IMR-90 (cell line): ENCODE results near the gene DTX3. TPM values are rescaled to one million over a fixed set of nuclear protein-coding genes. Genes with fewer than 3 reads are reported as not detected.

ENCODE experiments used
- ATAC-seq: fragments of 200-7000 bp; cut with Tn5 transposase; 2 replicates; pipeline ENCODE4 v1.9.1; 2020; ENCODE audit warnings: low read depth, mild to moderate bottlenecking, moderate library complexity
- BruUV-seq: library from RNA; stranded (reverse); fragments of 400-500 nt; replicated peaks from 2 replicates; lab custom pipeline; 2021; lab: Mats Ljungman, UMichigan
- CTCF ChIA-PET: fragments of 300-600 bp; formaldehyde crosslinking; extraction: SDS; loops from one replicate; lab custom pipeline; 2021; ENCODE audit warnings: antibody characterized with exemption; lab: Yijun Ruan, JAX
- POLR2A ChIA-PET: fragments of 300-600 bp; sonication (Branson Sonifier 250); formaldehyde crosslinking; loops from one replicate; lab custom pipeline; 2022; ENCODE audit warnings: antibody characterized with exemption; ENCODE audit not compliant: unreplicated experiment; lab: Charles Lee
- DNase-seq: peaks from one replicate; pipeline ENCODE4 v3.0.0; 2013
- H2AFZ ChIP-seq: replicated peaks from 2 replicates; pipeline ENCODE3; 2013; ENCODE audit warnings: low read length, mild to moderate bottlenecking; ENCODE audit not compliant: poor library complexity
- H2AK5ac ChIP-seq: 2 replicates; pipeline ENCODE4 v1.6.1; 2013; ENCODE audit warnings: low read depth, low read length, inconsistent platforms
- H2AK9ac ChIP-seq: replicated peaks from 2 replicates; pipeline ENCODE3; 2013; ENCODE audit warnings: mild to moderate bottlenecking, low read depth, low read length, moderate library complexity; ENCODE audit not compliant: poor library complexity
- H2BK120ac ChIP-seq: 2 replicates; pipeline ENCODE4 v1.6.1; 2013; ENCODE audit warnings: low read depth, low read length, inconsistent platforms
- H2BK15ac ChIP-seq: 3 replicates; pipeline ENCODE4 v1.6.1; 2013; ENCODE audit warnings: low read depth, low read length, inconsistent platforms
- H2BK20ac ChIP-seq: 2 replicates; pipeline ENCODE4 v1.6.1; 2013; ENCODE audit warnings: low read depth, mild to moderate bottlenecking, inconsistent platforms, low read length, moderate library complexity
- H2BK5ac ChIP-seq: 2 replicates; pipeline ENCODE4 v1.6.1; 2013; ENCODE audit warnings: mild to moderate bottlenecking, low read depth, low read length, inconsistent platforms; ENCODE audit not compliant: poor library complexity, severe bottlenecking
- H3K14ac ChIP-seq: replicated peaks from 2 replicates; pipeline ENCODE4 v1.6.1; 2013; ENCODE audit warnings: low read depth, low read length, inconsistent platforms
- H3K18ac ChIP-seq: 2 replicates; pipeline ENCODE4 v1.6.1; 2013; ENCODE audit warnings: low read depth, low read length, control low read depth
- H3K23ac ChIP-seq: 2 replicates; pipeline ENCODE4 v1.6.1; 2013; ENCODE audit warnings: low read depth, low read length, inconsistent platforms
- H3K27ac ChIP-seq: 2 replicates; pipeline ENCODE4 v1.5.1; 2013; ENCODE audit warnings: mild to moderate bottlenecking, control low read depth, low read length; ENCODE audit not compliant: insufficient read depth
- H3K27me3 ChIP-seq: 2 replicates; pipeline ENCODE4 v1.6.1; 2013; ENCODE audit warnings: low read length; ENCODE audit not compliant: control insufficient read depth, insufficient read depth
- H3K36me3 ChIP-seq: 2 replicates; pipeline ENCODE4 v1.6.1; 2013; ENCODE audit warnings: low read length, mixed read lengths; ENCODE audit not compliant: control insufficient read depth, insufficient read depth
- H3K4ac ChIP-seq: 2 replicates; pipeline ENCODE4 v1.6.1; 2013; ENCODE audit warnings: low read depth, low read length, inconsistent platforms
- H3K4me1 ChIP-seq: 2 replicates; pipeline ENCODE4 v1.6.1; 2013; ENCODE audit warnings: low read length, mixed read lengths; ENCODE audit not compliant: control insufficient read depth, insufficient read depth
- H3K4me2 ChIP-seq: 2 replicates; pipeline ENCODE4 v1.6.1; 2013; ENCODE audit warnings: low read depth, mild to moderate bottlenecking, control low read depth, low read length, moderate library complexity
- H3K4me3 ChIP-seq: 2 replicates; pipeline ENCODE4 v1.5.1; 2013; ENCODE audit warnings: low read depth, mild to moderate bottlenecking, control low read depth, low read length, moderate library complexity; ENCODE audit not compliant: insufficient read depth
- H3K56ac ChIP-seq: 2 replicates; pipeline ENCODE4 v1.6.1; 2013; ENCODE audit warnings: low read length, inconsistent platforms; ENCODE audit not compliant: insufficient read depth; ENCODE audit errors: extremely low read depth
- H3K79me1 ChIP-seq, 2 experiments: 2 replicates each; pipeline ENCODE4 v1.6.1; 2013; ENCODE audit warnings: low read length in 2 of 2, inconsistent platforms in 1 of 2, low read depth in 1 of 2
- H3K9ac ChIP-seq: 2 replicates; pipeline ENCODE4 v1.6.1; 2013; ENCODE audit warnings: low read depth, low read length, control low read depth
- H3K9me1 ChIP-seq: 2 replicates; pipeline ENCODE4 v1.6.1; 2013; ENCODE audit warnings: low read length, inconsistent platforms; ENCODE audit not compliant: insufficient read depth
- H3K9me3 ChIP-seq: 2 replicates; pipeline ENCODE4 v1.6.1; 2013; ENCODE audit warnings: low read length; ENCODE audit not compliant: control insufficient read depth, insufficient read depth
- H4K20me1 ChIP-seq: 2 replicates; pipeline ENCODE4 v1.6.1; 2013; ENCODE audit warnings: low read length, inconsistent platforms; ENCODE audit not compliant: insufficient read depth
- H4K5ac ChIP-seq: 2 replicates; pipeline ENCODE4 v1.6.1; 2013; ENCODE audit warnings: mild to moderate bottlenecking, low read depth, low read length, control low read depth
- H4K8ac ChIP-seq, 2 experiments: 2 replicates each; pipeline ENCODE4 v1.6.1; 2013; ENCODE audit warnings: low read depth in 2 of 2, low read length in 2 of 2, control low read depth in 1 of 2, inconsistent platforms in 1 of 2
- H4K91ac ChIP-seq: 2 replicates; pipeline ENCODE4 v1.6.1; 2013; ENCODE audit warnings: low read depth, low read length, inconsistent platforms; ENCODE audit not compliant: insufficient read depth
- BHLHE40 ChIP-seq: fragments of 150-350 bp; IDR thresholded peaks from 2 replicates; pipeline ENCODE4 v1.6.1; 2016; ENCODE audit warnings: mild to moderate bottlenecking, low read depth, low read length
- CEBPB ChIP-seq: IDR thresholded peaks from 2 replicates; pipeline ENCODE4 v1.6.1; 2012; ENCODE audit warnings: low read depth, low read length, improper control_type of control experiment
- CHD1 ChIP-seq: IDR thresholded peaks from 2 replicates; pipeline ENCODE4 v1.6.1; 2012; ENCODE audit warnings: low read depth, low read length, improper control_type of control experiment
- FOS ChIP-seq: fragments of 150-350 bp; IDR thresholded peaks from 2 replicates; pipeline ENCODE4 v1.6.1; 2016; ENCODE audit warnings: low read depth, low read length
- MAFK ChIP-seq: IDR thresholded peaks from 2 replicates; pipeline ENCODE4 v1.6.1; 2012; ENCODE audit warnings: low read depth, low read length, improper control_type of control experiment
- MAZ ChIP-seq: IDR thresholded peaks from 2 replicates; pipeline ENCODE4 v1.6.1; 2012; ENCODE audit warnings: low read depth, mild to moderate bottlenecking, low read length, improper control_type of control experiment, moderate library complexity, borderline replicate concordance
- MXI1 ChIP-seq: IDR thresholded peaks from 2 replicates; pipeline ENCODE4 v1.6.1; 2012; ENCODE audit warnings: low read depth, mild to moderate bottlenecking, low read length, moderate library complexity, borderline replicate concordance
- NFE2L2 ChIP-seq: fragments of 150-350 bp; IDR thresholded peaks from 2 replicates; pipeline ENCODE4 v1.6.1; 2016; ENCODE audit warnings: low read depth, mild to moderate bottlenecking, low read length
- POLR2A ChIP-seq: IDR thresholded peaks from 2 replicates; pipeline ENCODE4 v1.6.1; 2012; ENCODE audit warnings: mild to moderate bottlenecking, low read depth, low read length
- RAD21 ChIP-seq: IDR thresholded peaks from 2 replicates; pipeline ENCODE4 v1.6.1; 2012; ENCODE audit warnings: low read length, improper control_type of control experiment
- RCOR1 ChIP-seq: IDR thresholded peaks from 2 replicates; pipeline ENCODE4 v1.6.1; 2012; ENCODE audit warnings: mild to moderate bottlenecking, low read length, improper control_type of control experiment; ENCODE audit not compliant: insufficient replicate concordance
- RFX5 ChIP-seq: IDR thresholded peaks from 2 replicates; pipeline ENCODE4 v1.8.0; 2012; ENCODE audit warnings: low read depth, mild to moderate bottlenecking, low read length, moderate library complexity
- SMC3 ChIP-seq: fragments of 150-350 bp; IDR thresholded peaks from 2 replicates; pipeline ENCODE4 v1.6.1; 2016; ENCODE audit warnings: low read depth, mild to moderate bottlenecking, antibody characterized with exemption, low read length, moderate library complexity
- WGBS, 2 experiments: methylation state at CpG; one replicate each; pipeline versions ENCODE4 v1.1.5 to v1.1.7; 2013; ENCODE audit warnings: missing lambda C conversion rate in 2 of 2; ENCODE audit not compliant: insufficient read length in 1 of 2; ENCODE audit errors: extremely low coverage in 2 of 2; 5-methylcytosine and 5-hydroxymethylcytosine counted together
- dilution Hi-C: fragments of 300-500 bp; cut with HindIII; formaldehyde crosslinking; loops from one replicate; pipeline ENCODE4 v1.14.3; 2018; ENCODE audit warnings: low sequenced_read_pairs; ENCODE audit not compliant: unreplicated experiment
- in situ Hi-C: fragments of 300-500 bp; cut with MboI; formaldehyde crosslinking; loops from 3 replicates; pipeline ENCODE4 v1.14.3; 2019; ENCODE audit warnings: low sequenced_read_pairs, inconsistent platforms, mixed read lengths
- intact Hi-C: fragments of 100-400 bp; cut with micrococcal nuclease; formaldehyde crosslinking; loops from 2 replicates; pipeline ENCODE4 v1.10.0; 2022
- polyA plus RNA-seq, 3 experiments: library from polyadenylated mRNA; depleted of rRNA; stranded (reverse); fragments of >200 nt; gene quantifications; 2 replicates each; pipeline ENCODE4 v1.2.3, GENCODE V29; 2012; ENCODE audit warnings: low replicate concordance in 1 of 3
- total RNA-seq: library from RNA; depleted of rRNA; stranded (reverse); fragments of >200 nt; gene quantifications from 2 replicates; pipeline ENCODE4 v1.2.3, GENCODE V29; 2012
- TF ChIP-seq, protein P1 (sequence below): conservative IDR thresholded peaks from 2 replicates; pipeline ENCODE4 v1.5.1; 2012; ENCODE audit warnings: mild to moderate bottlenecking, low read depth, low read length, improper control_type of control experiment
- TF ChIP-seq, protein P2 (sequence below): fragments of 150-350 bp; IDR thresholded peaks from 2 replicates; pipeline ENCODE4 v1.6.1; 2017; ENCODE audit warnings: mild to moderate bottlenecking, antibody characterized with exemption, low read length, low read depth
- TF ChIP-seq, protein P3 (sequence below): fragments of 150-350 bp; IDR thresholded peaks from 2 replicates; pipeline ENCODE4 v1.6.1; 2016; ENCODE audit warnings: low read depth, mild to moderate bottlenecking, low read length, moderate library complexity, borderline replicate concordance

DTX3 gene
- total and polyA plus RNA-seq, 2 of the 4 experiments (the other 2 are of a cell fraction), result 2.9 to 14.6 TPM

DNA sequence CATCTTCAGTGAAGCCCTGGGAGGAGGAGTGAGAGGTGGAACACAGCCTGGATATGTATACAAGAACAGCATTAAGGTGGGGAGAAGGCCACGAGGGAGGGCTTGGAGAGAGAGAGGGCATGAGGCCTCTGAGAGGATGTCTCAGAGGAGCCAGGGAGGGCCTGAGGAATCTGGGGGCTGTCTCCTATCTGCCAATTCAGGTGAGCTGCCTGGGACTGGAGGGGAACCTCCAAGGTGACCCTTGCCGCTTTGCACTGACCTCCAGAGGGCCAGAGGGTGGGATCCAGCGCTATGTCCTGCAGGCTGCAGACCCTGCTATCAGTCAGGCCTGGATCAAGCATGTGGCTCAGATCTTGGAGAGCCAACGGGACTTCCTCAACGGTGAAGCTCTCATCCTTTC is 11.0 kb downstream of the DTX3 start:
- no peak overlapping the region for H2BK20ac ChIP-seq
- H2AK9ac ChIP-seq, result no peak overlapping the region
- H3K79me1 ChIP-seq, result peaks cover 0 to 13% of the 10 kb centered on the region in 2 experiments; a peak in 2 of 4 replicates
- WGBS, 2 experiments, result 65% methylated on average over 2 of the region's 5 CpGs; no CpG with 5 or more reads in 1 of the 2 experiments
- H2BK5ac ChIP-seq, result no peak overlapping the region
- BruUV-seq, result no TSS peak
- no peak overlapping the region for H2BK120ac ChIP-seq
- no peak overlapping the region for H2AFZ ChIP-seq
- H3K18ac ChIP-seq, result no peak overlapping the region
- intact Hi-C loops (no loop called here), in situ Hi-C loops (no loop called here), dilution Hi-C loops (no loop called here)
- H3K9me3 ChIP-seq, result no peaks in the 10 kb centered on the region
- no peak overlapping the region for H3K4me3 ChIP-seq
- ChIA-PET POLR2A (no interaction called here), CTCF (interaction anchor here (0.7 to 0.9 kb wide), 2 partner anchors 17 to 32 kb away, joined by 3 read pairs; partner anchors contain the start of gene B4GALNT1)
- no peak overlapping the region for H2BK15ac ChIP-seq
- no peak overlapping the region for H3K56ac ChIP-seq
- H4K5ac ChIP-seq, result no peak overlapping the region
- no peak overlapping the region for H3K4me2 ChIP-seq
- H4K8ac ChIP-seq, result no peak overlapping the region
- no peak overlapping the region for H3K23ac ChIP-seq
- H3K36me3 ChIP-seq, result peaks cover 36% of the 10 kb centered on the region
- TF ChIP-seq NFE2L2, result no peak
- TF ChIP-seq FOS, result no peak
- TF ChIP-seq, protein P1, sequence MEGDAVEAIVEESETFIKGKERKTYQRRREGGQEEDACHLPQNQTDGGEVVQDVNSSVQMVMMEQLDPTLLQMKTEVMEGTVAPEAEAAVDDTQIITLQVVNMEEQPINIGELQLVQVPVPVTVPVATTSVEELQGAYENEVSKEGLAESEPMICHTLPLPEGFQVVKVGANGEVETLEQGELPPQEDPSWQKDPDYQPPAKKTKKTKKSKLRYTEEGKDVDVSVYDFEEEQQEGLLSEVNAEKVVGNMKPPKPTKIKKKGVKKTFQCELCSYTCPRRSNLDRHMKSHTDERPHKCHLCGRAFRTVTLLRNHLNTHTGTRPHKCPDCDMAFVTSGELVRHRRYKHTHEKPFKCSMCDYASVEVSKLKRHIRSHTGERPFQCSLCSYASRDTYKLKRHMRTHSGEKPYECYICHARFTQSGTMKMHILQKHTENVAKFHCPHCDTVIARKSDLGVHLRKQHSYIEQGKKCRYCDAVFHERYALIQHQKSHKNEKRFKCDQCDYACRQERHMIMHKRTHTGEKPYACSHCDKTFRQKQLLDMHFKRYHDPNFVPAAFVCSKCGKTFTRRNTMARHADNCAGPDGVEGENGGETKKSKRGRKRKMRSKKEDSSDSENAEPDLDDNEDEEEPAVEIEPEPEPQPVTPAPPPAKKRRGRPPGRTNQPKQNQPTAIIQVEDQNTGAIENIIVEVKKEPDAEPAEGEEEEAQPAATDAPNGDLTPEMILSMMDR, result no peak
- TF ChIP-seq RCOR1, result no peak
- no peak for TF ChIP-seq POLR2A
- no peak for TF ChIP-seq RAD21
- no peak for TF ChIP-seq MAFK
- TF ChIP-seq MAZ, result no peak
- TF ChIP-seq, protein P2, sequence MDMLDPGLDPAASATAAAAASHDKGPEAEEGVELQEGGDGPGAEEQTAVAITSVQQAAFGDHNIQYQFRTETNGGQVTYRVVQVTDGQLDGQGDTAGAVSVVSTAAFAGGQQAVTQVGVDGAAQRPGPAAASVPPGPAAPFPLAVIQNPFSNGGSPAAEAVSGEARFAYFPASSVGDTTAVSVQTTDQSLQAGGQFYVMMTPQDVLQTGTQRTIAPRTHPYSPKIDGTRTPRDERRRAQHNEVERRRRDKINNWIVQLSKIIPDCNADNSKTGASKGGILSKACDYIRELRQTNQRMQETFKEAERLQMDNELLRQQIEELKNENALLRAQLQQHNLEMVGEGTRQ, result no peak
- no peak for TF ChIP-seq CHD1
- TF ChIP-seq SMC3, result no peak
- no peak for TF ChIP-seq MXI1
- TF ChIP-seq BHLHE40, result no peak
- TF ChIP-seq, protein P3, sequence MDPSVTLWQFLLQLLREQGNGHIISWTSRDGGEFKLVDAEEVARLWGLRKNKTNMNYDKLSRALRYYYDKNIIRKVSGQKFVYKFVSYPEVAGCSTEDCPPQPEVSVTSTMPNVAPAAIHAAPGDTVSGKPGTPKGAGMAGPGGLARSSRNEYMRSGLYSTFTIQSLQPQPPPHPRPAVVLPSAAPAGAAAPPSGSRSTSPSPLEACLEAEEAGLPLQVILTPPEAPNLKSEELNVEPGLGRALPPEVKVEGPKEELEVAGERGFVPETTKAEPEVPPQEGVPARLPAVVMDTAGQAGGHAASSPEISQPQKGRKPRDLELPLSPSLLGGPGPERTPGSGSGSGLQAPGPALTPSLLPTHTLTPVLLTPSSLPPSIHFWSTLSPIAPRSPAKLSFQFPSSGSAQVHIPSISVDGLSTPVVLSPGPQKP, result no peak
- no peak for TF ChIP-seq CEBPB
- no peak for TF ChIP-seq RFX5
- no peak for DNase-seq
- no peak overlapping the region for H2AK5ac ChIP-seq
- no peak overlapping the region for H3K14ac ChIP-seq
- H3K9ac ChIP-seq, result no peak overlapping the region
- H3K4me1 ChIP-seq, result peaks cover 4% of the 10 kb centered on the region
- H3K9me1 ChIP-seq, result peaks cover 8% of the 10 kb centered on the region; the same call in 1 of the 2 replicates
- H4K20me1 ChIP-seq, result no peaks in the 10 kb centered on the region
- H3K27me3 ChIP-seq, result peaks cover 10% of the 10 kb centered on the region
- no peak for ATAC-seq
- H4K91ac ChIP-seq, result no peak overlapping the region
- H3K4ac ChIP-seq, result no peak overlapping the region
- no peak overlapping the region for H3K27ac ChIP-seq
